ENCODE data around the gene EPS8L2.

DNA sequence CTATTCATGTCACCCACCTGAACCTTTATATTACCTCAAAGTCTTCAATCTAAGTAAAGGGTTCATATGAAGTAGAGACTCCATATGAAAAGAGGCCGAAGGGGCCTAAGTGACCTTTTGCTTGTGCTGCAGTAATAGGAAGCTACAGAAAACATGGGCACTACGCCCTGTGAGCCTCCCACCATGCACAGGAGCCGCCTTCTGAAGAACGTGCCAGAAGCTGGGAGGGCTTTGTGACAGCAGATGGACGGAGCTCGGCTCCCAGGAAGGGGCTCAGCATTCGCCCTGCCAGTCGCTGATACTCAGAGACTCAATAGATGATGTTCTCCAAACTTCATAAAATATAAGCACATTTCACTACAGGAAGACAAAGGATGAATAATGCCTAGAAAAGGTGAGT lies 32.2 kb upstream of the EPS8L2 start:
- TF ChIP-seq, protein P1, sequence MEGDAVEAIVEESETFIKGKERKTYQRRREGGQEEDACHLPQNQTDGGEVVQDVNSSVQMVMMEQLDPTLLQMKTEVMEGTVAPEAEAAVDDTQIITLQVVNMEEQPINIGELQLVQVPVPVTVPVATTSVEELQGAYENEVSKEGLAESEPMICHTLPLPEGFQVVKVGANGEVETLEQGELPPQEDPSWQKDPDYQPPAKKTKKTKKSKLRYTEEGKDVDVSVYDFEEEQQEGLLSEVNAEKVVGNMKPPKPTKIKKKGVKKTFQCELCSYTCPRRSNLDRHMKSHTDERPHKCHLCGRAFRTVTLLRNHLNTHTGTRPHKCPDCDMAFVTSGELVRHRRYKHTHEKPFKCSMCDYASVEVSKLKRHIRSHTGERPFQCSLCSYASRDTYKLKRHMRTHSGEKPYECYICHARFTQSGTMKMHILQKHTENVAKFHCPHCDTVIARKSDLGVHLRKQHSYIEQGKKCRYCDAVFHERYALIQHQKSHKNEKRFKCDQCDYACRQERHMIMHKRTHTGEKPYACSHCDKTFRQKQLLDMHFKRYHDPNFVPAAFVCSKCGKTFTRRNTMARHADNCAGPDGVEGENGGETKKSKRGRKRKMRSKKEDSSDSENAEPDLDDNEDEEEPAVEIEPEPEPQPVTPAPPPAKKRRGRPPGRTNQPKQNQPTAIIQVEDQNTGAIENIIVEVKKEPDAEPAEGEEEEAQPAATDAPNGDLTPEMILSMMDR (IDR thresholded peaks at IDR 0.05; ENCODE audit: poor library complexity), result no peak
- TF ChIP-seq EZH2phosphoT487 (IDR thresholded peaks at IDR 0.05; ENCODE audit: low read depth, severe bottlenecking, unreplicated experiment), result no peak

Measured in hepatocyte (in vitro differentiated cells).